Measurements from ENCODE around the gene ETHE1.
A peak's percentile ranks its signal among the peaks of the same experiment; 100 is the strongest.

ETHE1 gene

GRCh38 chr19:43502419-43502976 lies 24.5 kb downstream of the ETHE1 start:
- Mint-ChIP-seq H3K27me3 (ENCODE audit: low read depth) (no peaks in the 10 kb centered on the region), H3K4me3 (peak overlapping the region; percentile 87)

GRCh38 chr19:43501661-43502418 lies 25.2 kb downstream of the ETHE1 start:
- Mint-ChIP-seq H3K27ac (no peak overlapping the region), H3K4me3 (no peak overlapping the region), H3K36me3 (ENCODE audit: low read depth) (peaks cover 18% of the 10 kb centered on the region), H3K9me3 (no peaks in the 10 kb centered on the region), H3K27me3 (ENCODE audit: low read depth) (no peaks in the 10 kb centered on the region), H3K4me1 (ENCODE audit: low read depth) (peaks cover 27% of the 10 kb centered on the region)
- DNase-seq (ENCODE audit: low spot score) = no peak

More at GRCh38 chr19:43502419-43502976, 24.5 kb downstream of the ETHE1 start:
- Mint-ChIP-seq H3K9me3 (no peaks in the 10 kb centered on the region), H3K27ac (no peak overlapping the region), H3K36me3 (ENCODE audit: low read depth) (peaks cover 17% of the 10 kb centered on the region), H3K4me1 (ENCODE audit: low read depth) (peaks cover 27% of the 10 kb centered on the region)
- no peak for DNase-seq (ENCODE audit: low spot score)

DNA sequence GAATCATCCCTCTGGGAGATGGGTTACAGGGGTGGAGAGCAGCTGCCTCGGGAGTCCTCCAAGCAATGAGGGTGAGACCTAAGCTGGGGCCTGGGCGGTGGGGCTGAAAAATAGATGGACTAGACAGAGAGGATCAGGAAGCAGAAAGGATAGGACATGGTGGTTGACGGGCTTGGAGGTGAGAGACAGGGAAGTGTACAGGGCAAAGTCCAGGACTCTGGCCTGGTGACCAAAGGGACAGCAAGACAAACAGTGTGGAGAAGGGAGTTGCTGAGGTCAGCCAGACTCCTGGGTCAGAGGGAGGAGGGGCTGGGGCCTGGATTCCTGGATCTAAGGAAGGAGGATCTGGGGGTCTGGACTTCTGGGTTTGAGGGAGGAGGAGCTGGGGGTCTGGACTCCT lies 28.0 kb downstream of the ETHE1 start:
- Mint-ChIP-seq H3K27me3 (ENCODE audit: low read depth) (no peaks in the 10 kb centered on the region), H3K4me1 (ENCODE audit: low read depth) (peaks cover 13% of the 10 kb centered on the region), H3K27ac (peak overlapping the region; percentile 34), H3K9me3 (no peaks in the 10 kb centered on the region), H3K36me3 (ENCODE audit: low read depth) (peaks cover 12% of the 10 kb centered on the region), H3K4me3 (no peak overlapping the region)
- DNase-seq (ENCODE audit: low spot score) = no peak

- no peaks in the 10 kb centered on the region for H3K27me3 Mint-ChIP-seq (ENCODE audit: low read depth)
- no peaks in the 10 kb centered on the region for H3K9me3 Mint-ChIP-seq
- peaks cover 12% of the 10 kb centered on the region for H3K36me3 Mint-ChIP-seq (ENCODE audit: low read depth)
- H3K27ac Mint-ChIP-seq = peak overlapping the region; percentile 8
- no peak overlapping the region for H3K4me3 Mint-ChIP-seq
- DNase-seq (ENCODE audit: low spot score) = no peak
- H3K4me1 Mint-ChIP-seq (ENCODE audit: low read depth) = peaks cover 10% of the 10 kb centered on the region
Measured at GRCh38 chr19:43498233-43498842, 28.7 kb downstream of the ETHE1 start.

DNA sequence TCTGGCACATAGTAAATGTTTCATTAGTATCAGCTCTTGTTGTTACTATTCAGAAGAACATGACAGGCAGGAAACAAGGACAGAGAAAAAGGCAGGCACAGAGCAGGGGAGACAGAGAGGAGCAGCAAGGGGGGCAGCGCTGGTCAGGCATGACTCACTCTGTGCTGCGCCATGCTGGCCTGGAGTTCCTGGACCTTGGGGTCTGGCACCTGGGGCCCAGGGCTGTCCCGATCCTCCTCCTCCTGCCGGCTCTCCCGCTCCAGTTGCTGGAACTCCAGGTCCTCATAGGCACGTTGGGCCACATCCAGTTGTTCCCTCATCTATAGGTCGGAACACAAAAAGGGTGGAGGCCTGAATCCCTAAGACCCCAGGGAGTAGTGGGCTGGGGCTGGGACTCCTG lies 30.0 kb downstream of the ETHE1 start:
- H3K4me3 Mint-ChIP-seq = no peak overlapping the region
- no peak for DNase-seq (ENCODE audit: low spot score)
- peaks cover 2% of the 10 kb centered on the region for H3K4me1 Mint-ChIP-seq (ENCODE audit: low read depth)
- no peaks in the 10 kb centered on the region for H3K9me3 Mint-ChIP-seq
- peaks cover 11% of the 10 kb centered on the region for H3K36me3 Mint-ChIP-seq (ENCODE audit: low read depth)
- no peak overlapping the region for H3K27ac Mint-ChIP-seq
- H3K27me3 Mint-ChIP-seq (ENCODE audit: low read depth) = no peaks in the 10 kb centered on the region

- no peak overlapping the region for H3K4me3 Mint-ChIP-seq
- no peak for DNase-seq (ENCODE audit: low spot score)
- no peak overlapping the region for H3K27ac Mint-ChIP-seq
- peaks cover 9% of the 10 kb centered on the region for H3K36me3 Mint-ChIP-seq (ENCODE audit: low read depth)
- H3K9me3 Mint-ChIP-seq = no peaks in the 10 kb centered on the region
- no peaks in the 10 kb centered on the region for H3K4me1 Mint-ChIP-seq (ENCODE audit: low read depth)
- no peaks in the 10 kb centered on the region for H3K27me3 Mint-ChIP-seq (ENCODE audit: low read depth)
Measured at GRCh38 chr19:43495082-43495481, 31.9 kb downstream of the ETHE1 start.

- H3K9me3 Mint-ChIP-seq = no peaks in the 10 kb centered on the region
- no peaks in the 10 kb centered on the region for H3K27me3 Mint-ChIP-seq (ENCODE audit: low read depth)
- H3K4me1 Mint-ChIP-seq (ENCODE audit: low read depth) = no peaks in the 10 kb centered on the region
- H3K4me3 Mint-ChIP-seq = no peak overlapping the region
- no peak for DNase-seq (ENCODE audit: low spot score)
- peaks cover 2% of the 10 kb centered on the region for H3K36me3 Mint-ChIP-seq (ENCODE audit: low read depth)
- no peak overlapping the region for H3K27ac Mint-ChIP-seq
Measured at GRCh38 chr19:43490759-43491158, 36.2 kb downstream of the ETHE1 start.

DNA sequence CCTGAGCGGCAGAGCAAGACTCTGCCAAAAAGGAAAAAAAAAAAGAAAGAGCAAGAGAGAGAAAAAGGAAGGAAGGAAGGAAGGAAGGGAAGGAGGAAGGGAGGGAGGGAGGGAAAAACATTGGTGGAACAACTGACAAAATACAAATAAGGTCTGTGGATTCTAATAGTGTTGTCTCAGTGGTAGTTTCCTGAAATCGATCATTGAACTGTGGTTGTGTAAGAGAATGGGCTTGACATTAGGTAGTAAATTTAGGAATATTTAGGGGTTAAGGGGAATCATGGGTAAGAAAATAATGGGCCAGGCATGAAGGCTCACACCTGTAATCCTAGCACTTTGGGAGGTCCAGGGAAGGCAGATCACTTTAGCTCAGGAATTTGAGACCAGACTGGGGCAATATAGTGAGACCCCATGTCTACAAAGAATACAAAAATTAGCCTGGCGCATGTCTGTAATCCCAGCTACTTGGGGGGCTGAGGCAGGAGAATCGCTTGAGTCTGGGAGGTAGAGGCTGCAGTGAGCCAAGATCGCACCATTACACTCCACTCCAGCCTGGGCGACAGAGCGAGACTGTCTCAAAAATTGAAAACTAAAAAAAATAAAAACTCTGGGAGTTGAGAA lies 36.9 kb downstream of the ETHE1 start:
- Mint-ChIP-seq H3K4me1 (ENCODE audit: low read depth) (no peaks in the 10 kb centered on the region), H3K4me3 (no peak overlapping the region), H3K27me3 (ENCODE audit: low read depth) (no peaks in the 10 kb centered on the region), H3K9me3 (no peaks in the 10 kb centered on the region), H3K36me3 (ENCODE audit: low read depth) (no peaks in the 10 kb centered on the region), H3K27ac (no peak overlapping the region)
- DNase-seq (ENCODE audit: low spot score) = no peak

GRCh38 chr19:43489310-43489709 lies 37.7 kb downstream of the ETHE1 start:
- Mint-ChIP-seq H3K27ac (no peak overlapping the region), H3K27me3 (ENCODE audit: low read depth) (no peaks in the 10 kb centered on the region), H3K4me1 (ENCODE audit: low read depth) (no peaks in the 10 kb centered on the region), H3K36me3 (ENCODE audit: low read depth) (no peaks in the 10 kb centered on the region), H3K9me3 (no peaks in the 10 kb centered on the region), H3K4me3 (no peak overlapping the region)
- DNase-seq (ENCODE audit: low spot score) = no peak

GRCh38 chr19:43488179-43488578 lies 38.8 kb downstream of the ETHE1 start:
- Mint-ChIP-seq H3K4me1 (ENCODE audit: low read depth) (no peaks in the 10 kb centered on the region), H3K27me3 (ENCODE audit: low read depth) (no peaks in the 10 kb centered on the region), H3K9me3 (no peaks in the 10 kb centered on the region), H3K27ac (no peak overlapping the region), H3K36me3 (ENCODE audit: low read depth) (no peaks in the 10 kb centered on the region), H3K4me3 (no peak overlapping the region)
- DNase-seq (ENCODE audit: low spot score) = no peak

- Mint-ChIP-seq H3K36me3 (ENCODE audit: low read depth) (no peaks in the 10 kb centered on the region), H3K27me3 (ENCODE audit: low read depth) (no peaks in the 10 kb centered on the region), H3K9me3 (no peaks in the 10 kb centered on the region), H3K4me1 (ENCODE audit: low read depth) (no peaks in the 10 kb centered on the region), H3K4me3 (no peak overlapping the region), H3K27ac (no peak overlapping the region)
- DNase-seq (ENCODE audit: low spot score) = no peak
Measured at GRCh38 chr19:43486412-43486811, 40.6 kb downstream of the ETHE1 start.

- Mint-ChIP-seq H3K4me3 (no peak overlapping the region), H3K4me1 (ENCODE audit: low read depth) (no peaks in the 10 kb centered on the region), H3K27me3 (ENCODE audit: low read depth) (no peaks in the 10 kb centered on the region), H3K9me3 (no peaks in the 10 kb centered on the region), H3K36me3 (ENCODE audit: low read depth) (no peaks in the 10 kb centered on the region), H3K27ac (no peak overlapping the region)
- DNase-seq (ENCODE audit: low spot score) = no peak
Measured at GRCh38 chr19:43485951-43486350, 41.0 kb downstream of the ETHE1 start.

DNA sequence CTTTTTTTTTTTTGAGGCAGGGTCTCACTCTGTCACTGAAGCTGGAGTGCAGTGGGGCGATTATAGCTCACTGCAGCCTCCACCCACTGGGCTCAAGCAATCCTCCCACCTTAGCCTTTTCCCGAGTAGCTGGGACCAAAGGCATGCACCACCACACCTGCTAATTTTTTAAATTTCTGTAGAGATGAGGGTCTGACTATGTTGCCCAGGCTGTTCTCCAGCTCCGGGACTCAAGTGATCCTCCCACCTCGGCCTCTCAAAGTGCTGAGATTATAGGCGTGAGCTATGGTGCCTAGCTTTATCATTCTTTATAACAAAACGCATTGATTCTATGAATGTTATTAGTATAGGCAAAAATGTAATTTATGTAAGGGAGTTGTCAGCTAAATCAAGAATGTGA lies 43.7 kb downstream of the ETHE1 start:
- no peak overlapping the region for H3K4me3 Mint-ChIP-seq
- H3K27me3 Mint-ChIP-seq (ENCODE audit: low read depth) = no peaks in the 10 kb centered on the region
- H3K4me1 Mint-ChIP-seq (ENCODE audit: low read depth) = no peaks in the 10 kb centered on the region
- no peak overlapping the region for H3K27ac Mint-ChIP-seq
- no peaks in the 10 kb centered on the region for H3K9me3 Mint-ChIP-seq
- no peak for DNase-seq (ENCODE audit: low spot score)
- no peaks in the 10 kb centered on the region for H3K36me3 Mint-ChIP-seq (ENCODE audit: low read depth)

- H3K9me3 Mint-ChIP-seq = no peaks in the 10 kb centered on the region
- no peaks in the 10 kb centered on the region for H3K27me3 Mint-ChIP-seq (ENCODE audit: low read depth)
- H3K27ac Mint-ChIP-seq = no peak overlapping the region
- H3K36me3 Mint-ChIP-seq (ENCODE audit: low read depth) = no peaks in the 10 kb centered on the region
- DNase-seq (ENCODE audit: low spot score) = no peak
- H3K4me1 Mint-ChIP-seq (ENCODE audit: low read depth) = no peaks in the 10 kb centered on the region
- H3K4me3 Mint-ChIP-seq = no peak overlapping the region
Measured at GRCh38 chr19:43482193-43482592, 44.8 kb downstream of the ETHE1 start.

Data from T-helper 2 cell treated with Interferon-gamma antibody and Interleukin-4, amounts not matched to agents 5 μg/mL and 100 μg/mL, for 36 hours (primary cell).